SK-N-MC (cell line): Measurements from ENCODE around the gene PARVB.

Experiments used
- DNase-seq: peaks from one replicate; pipeline ENCODE4 v3.0.0-alpha.2; 2011; ENCODE audit warnings: low read depth, low spot score
- H3K27ac ChIP-seq: fragments of 200-600 bp; sonication (generic); 2 replicates; pipeline ENCODE4 v1.5.1; 2016; ENCODE audit warnings: mixed run types
- H3K36me3 ChIP-seq: fragments of 200-600 bp; sonication (generic); 2 replicates; pipeline ENCODE4 v1.6.1; 2017; ENCODE audit warnings: antibody characterized with exemption, low read length, mixed read lengths; ENCODE audit not compliant: insufficient read depth
- H3K4me3 ChIP-seq: fragments of 200-600 bp; sonication (generic); 2 replicates; pipeline ENCODE4 v1.5.1; 2016
- H3K9ac ChIP-seq: fragments of 200-600 bp; sonication (generic); 2 replicates; pipeline ENCODE4 v1.8.0; 2017; ENCODE audit warnings: mixed run types, mixed read lengths; ENCODE audit not compliant: insufficient read length
- H3K9me3 ChIP-seq: fragments of 200-600 bp; sonication (generic); 2 replicates; pipeline ENCODE4 v1.6.1; 2017; ENCODE audit warnings: low read depth, mild to moderate bottlenecking, antibody characterized with exemption, low read length, moderate library complexity, mixed read lengths
- EZH2 ChIP-seq: fragments of 200-600 bp; sonication (generic); IDR thresholded peaks from one replicate; pipeline ENCODE4 v1.6.1; 2017; ENCODE audit warnings: antibody characterized with exemption
- FOXP2 ChIP-seq: optimal IDR thresholded peaks from 2 replicates; pipeline ENCODE3; 2011; ENCODE audit warnings: mild to moderate bottlenecking, moderate library complexity; ENCODE audit not compliant: insufficient read depth; ENCODE audit errors: extremely low read length, control extremely low read depth
- POLR2AphosphoS5 ChIP-seq: IDR thresholded peaks from 2 replicates; pipeline ENCODE4 v1.6.1; 2012; ENCODE audit warnings: mild to moderate bottlenecking, low read depth, low read length, borderline replicate concordance

PARVB gene

GRCh38 chr22:44190381-44190976 lies 166.4 kb downstream of the PARVB start:
- H3K9me3 ChIP-seq: no peaks in the 10 kb centered on the region
- no peak overlapping the region for H3K9ac ChIP-seq
- H3K36me3 ChIP-seq: no peaks in the 10 kb centered on the region
- no peak overlapping the region for H3K4me3 ChIP-seq
- no peak for DNase-seq
- no peak for TF ChIP-seq POLR2AphosphoS5
- no peak for TF ChIP-seq FOXP2
- TF ChIP-seq EZH2: no peak
- no peak overlapping the region for H3K27ac ChIP-seq

GRCh38 chr22:44191036-44191454 lies 166.9 kb downstream of the PARVB start:
- no peaks in the 10 kb centered on the region for H3K9me3 ChIP-seq
- no peak for DNase-seq
- no peak for TF ChIP-seq FOXP2
- TF ChIP-seq POLR2AphosphoS5: no peak
- TF ChIP-seq EZH2: no peak
- H3K9ac ChIP-seq: no peak overlapping the region
- no peak overlapping the region for H3K27ac ChIP-seq
- no peaks in the 10 kb centered on the region for H3K36me3 ChIP-seq
- H3K4me3 ChIP-seq: no peak overlapping the region

GRCh38 chr22:44192098-44192815 lies 168.2 kb downstream of the PARVB start:
- H3K9ac ChIP-seq: no peak overlapping the region
- H3K36me3 ChIP-seq: no peaks in the 10 kb centered on the region
- no peak overlapping the region for H3K27ac ChIP-seq
- TF ChIP-seq POLR2AphosphoS5: no peak
- TF ChIP-seq EZH2: no peak
- TF ChIP-seq FOXP2: no peak
- DNase-seq: no peak
- H3K9me3 ChIP-seq: no peaks in the 10 kb centered on the region
- H3K4me3 ChIP-seq: no peak overlapping the region

- H3K9me3 ChIP-seq: no peaks in the 10 kb centered on the region
- H3K36me3 ChIP-seq: no peaks in the 10 kb centered on the region
- no peak overlapping the region for H3K9ac ChIP-seq
- H3K4me3 ChIP-seq: no peak overlapping the region
- H3K27ac ChIP-seq: no peak overlapping the region
- no peak for DNase-seq
- TF ChIP-seq POLR2AphosphoS5 (no peak), FOXP2 (no peak), EZH2 (no peak)
Measured at GRCh38 chr22:44192816-44193534, 168.9 kb downstream of the PARVB start.

- TF ChIP-seq POLR2AphosphoS5: no peak
- no peak for TF ChIP-seq EZH2
- no peak for TF ChIP-seq FOXP2
- H3K36me3 ChIP-seq: no peaks in the 10 kb centered on the region
- no peak for DNase-seq
- H3K27ac ChIP-seq: no peak overlapping the region
- H3K9ac ChIP-seq: no peak overlapping the region
- H3K9me3 ChIP-seq: no peaks in the 10 kb centered on the region
- no peak overlapping the region for H3K4me3 ChIP-seq
Measured at GRCh38 chr22:44193535-44193891, 169.4 kb downstream of the PARVB start.

- Histone ChIP-seq H3K4me3 (no peak overlapping the region), H3K9me3 (no peaks in the 10 kb centered on the region), H3K36me3 (no peaks in the 10 kb centered on the region), H3K9ac (no peak overlapping the region), H3K27ac (no peak overlapping the region)
- no peak for DNase-seq
- TF ChIP-seq POLR2AphosphoS5 (no peak), FOXP2 (no peak), EZH2 (no peak)
Measured at GRCh38 chr22:44194569-44194968, 170.5 kb downstream of the PARVB start.

- H3K36me3 ChIP-seq: no peaks in the 10 kb centered on the region
- H3K9me3 ChIP-seq: no peaks in the 10 kb centered on the region
- no peak for TF ChIP-seq POLR2AphosphoS5
- TF ChIP-seq EZH2: no peak
- no peak for TF ChIP-seq FOXP2
- no peak overlapping the region for H3K9ac ChIP-seq
- H3K27ac ChIP-seq: no peak overlapping the region
- DNase-seq: no peak
- no peak overlapping the region for H3K4me3 ChIP-seq
Measured at GRCh38 chr22:44195189-44195871, 171.2 kb downstream of the PARVB start.

- no peak for DNase-seq
- no peaks in the 10 kb centered on the region for H3K36me3 ChIP-seq
- no peak overlapping the region for H3K4me3 ChIP-seq
- no peaks in the 10 kb centered on the region for H3K9me3 ChIP-seq
- no peak overlapping the region for H3K9ac ChIP-seq
- H3K27ac ChIP-seq: no peak overlapping the region
- no peak for TF ChIP-seq EZH2
- TF ChIP-seq POLR2AphosphoS5: no peak
- TF ChIP-seq FOXP2: no peak
Measured at GRCh38 chr22:44196241-44196640, 172.1 kb downstream of the PARVB start.
